Stimulated activated CD8-positive, alpha-beta memory T cell treated with anti-CD3 and anti-CD28 coated beads, Interleukin-7, amount 100 ng/mL, for 1 hour (primary cell): ENCODE results near the gene C1orf115.
"Not testable (repeated sequence)": the region's sequence is repeated elsewhere in the genome, so short reads cannot be mapped to it uniquely, and the experiment has no call there.

ENCODE experiments used
- DNase-seq, 2 donors: peaks; one replicate each; pipeline ENCODE4 v3.0.0-alpha.2; 2020; ENCODE audit warnings: low read depth in 2 of 2

C1orf115 gene

DNA sequence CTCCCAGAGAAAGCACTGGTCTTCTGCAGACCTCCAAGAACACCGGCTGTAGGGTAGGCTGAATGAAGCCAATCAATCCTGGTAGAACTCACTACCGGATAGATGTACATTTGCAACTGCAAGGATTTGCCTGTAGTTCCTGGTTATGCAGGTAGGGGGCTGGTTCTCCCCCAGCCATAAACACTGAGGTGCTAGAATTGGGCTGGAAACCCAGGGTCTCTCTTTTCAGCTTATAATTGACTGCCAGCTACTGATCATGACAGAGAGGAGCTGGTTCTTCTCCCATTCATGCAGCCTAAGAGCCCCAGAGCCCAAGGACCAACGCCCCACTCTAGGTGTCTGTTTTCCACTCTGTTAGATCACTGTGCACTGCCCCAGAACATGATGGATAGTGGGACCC, 36.5 kb downstream of the C1orf115 start:
- no peak for DNase-seq

- DNase-seq: no peak
These were observed 37.4 kb downstream of the C1orf115 start for GRCh38 chr1:220727519-220727918.

DNA sequence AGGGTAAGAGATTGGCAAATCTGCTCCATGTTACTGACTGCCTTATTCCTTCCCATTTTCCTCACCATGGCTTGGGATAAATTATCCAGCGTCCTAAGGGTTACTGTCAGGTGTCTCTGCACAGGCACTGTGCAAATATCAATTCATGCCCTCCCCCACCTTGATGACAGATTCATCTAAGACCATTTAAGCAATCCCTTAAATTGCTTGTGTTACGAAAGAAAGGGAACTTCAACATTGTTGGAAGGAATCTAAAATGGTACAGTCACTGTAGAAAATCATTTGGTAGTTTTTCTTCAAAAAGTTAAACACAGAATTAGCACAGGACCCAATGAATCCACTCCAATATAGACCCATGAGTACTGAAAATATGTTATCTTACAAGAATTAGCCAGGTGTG, 40.3 kb downstream of the C1orf115 start:
- no peak for DNase-seq

DNA sequence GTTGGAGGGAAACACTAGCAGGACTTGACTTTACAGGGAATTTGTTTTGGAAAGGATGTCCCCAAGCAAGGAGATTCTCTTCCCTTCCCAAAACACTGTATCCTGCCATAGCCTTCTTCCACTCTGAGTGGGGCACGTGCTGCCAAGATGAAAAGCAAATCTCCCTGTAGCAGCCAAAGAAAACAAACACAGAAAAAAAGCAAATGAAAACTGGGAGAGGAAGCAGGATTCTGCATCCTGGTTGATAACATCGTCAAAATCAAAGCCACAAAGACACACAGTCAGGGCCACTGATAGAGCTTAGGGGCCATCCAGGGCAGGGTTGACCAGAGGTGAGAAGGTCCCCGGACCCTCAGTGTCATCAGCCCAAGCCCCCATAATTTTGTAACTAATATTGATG, 42.0 kb downstream of the C1orf115 start:
- no peak for DNase-seq

DNA sequence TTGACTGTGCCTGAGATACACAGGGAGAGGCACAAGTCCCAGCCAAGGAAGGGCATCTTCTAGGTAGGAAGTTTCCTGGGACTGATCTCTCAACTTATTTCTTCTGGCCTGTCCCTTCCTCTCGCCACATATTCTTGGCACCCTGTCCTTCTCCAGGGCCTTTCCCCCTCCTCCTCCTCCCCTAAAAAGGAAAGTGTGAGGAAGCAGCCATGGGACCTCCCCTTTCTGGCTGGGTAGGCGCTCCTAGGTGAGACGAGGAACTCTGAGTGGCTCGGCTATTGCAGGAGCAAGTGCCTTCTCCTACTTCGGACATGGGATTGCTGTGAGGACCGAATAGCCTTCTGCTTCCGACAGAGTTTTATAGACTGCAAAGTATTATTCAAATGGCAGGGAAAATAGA, 42.5 kb downstream of the C1orf115 start:
- DNase-seq: no peak

GRCh38 chr1:220733086-220733601, 43.0 kb downstream of the C1orf115 start:
- DNase-seq: peak; percentile 50 to 59

- DNase-seq: no peak
These were observed 44.6 kb downstream of the C1orf115 start for GRCh38 chr1:220734571-220735326.

DNA sequence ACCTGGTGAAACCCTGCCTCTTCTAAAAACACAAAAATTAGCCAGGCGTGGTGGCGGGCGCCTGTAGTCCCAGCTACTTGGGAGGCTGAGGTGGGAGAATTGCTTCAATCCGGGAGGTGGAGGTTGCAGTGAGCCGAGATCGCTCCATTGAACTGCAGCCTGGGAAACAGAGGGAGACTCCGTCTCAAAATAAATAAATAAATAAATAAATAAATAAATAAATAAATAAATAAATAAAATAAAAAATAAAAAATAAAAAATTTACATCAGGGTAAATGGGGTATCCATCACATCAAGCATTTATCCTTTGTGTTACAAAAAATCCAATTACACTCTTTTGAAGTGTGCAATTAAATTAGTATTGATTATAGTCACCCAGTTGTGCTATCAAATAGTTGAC, 46.1 kb downstream of the C1orf115 start:
- DNase-seq: not testable (repeated sequence)

DNA sequence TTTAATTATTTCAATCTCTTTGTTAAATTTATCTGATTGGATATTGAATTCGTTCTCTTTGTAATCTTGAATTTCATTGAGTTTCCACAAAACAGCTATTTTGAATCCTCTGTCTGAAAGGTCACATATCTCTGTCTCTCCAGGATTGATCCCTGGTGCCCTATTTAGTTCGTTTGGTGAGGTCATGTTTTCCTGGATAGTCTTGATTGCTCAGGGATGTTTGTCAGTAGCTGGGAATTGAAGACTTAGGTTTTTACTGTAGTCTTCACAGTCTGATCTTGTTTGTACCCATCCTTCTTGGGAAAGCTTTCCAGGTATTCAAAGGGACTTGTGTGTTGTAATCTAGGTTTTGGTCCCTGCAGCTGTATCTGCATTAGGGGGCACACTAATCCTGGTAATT, 51.2 kb downstream of the C1orf115 start:
- no peak for DNase-seq

DNA sequence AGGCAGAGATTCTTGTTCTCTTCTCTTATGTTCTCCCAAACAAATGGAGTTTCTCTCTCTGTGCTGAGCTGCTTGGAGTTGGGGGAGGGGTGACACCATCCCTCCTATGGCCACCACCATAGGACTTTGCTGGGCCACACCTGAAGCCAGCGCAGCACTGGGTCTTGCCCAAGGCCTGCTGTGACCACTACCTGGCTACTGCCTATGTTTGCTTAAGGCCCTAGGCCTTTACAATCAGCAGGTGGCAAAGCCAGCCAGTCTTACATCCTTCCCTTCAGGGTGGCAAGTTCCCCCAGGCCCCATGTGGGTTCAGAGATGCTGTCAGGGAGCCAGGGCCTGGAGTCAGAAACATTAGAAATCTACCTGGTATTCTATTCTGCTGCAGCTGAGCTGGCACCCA, 51.7 kb downstream of the C1orf115 start:
- DNase-seq: no peak

DNA sequence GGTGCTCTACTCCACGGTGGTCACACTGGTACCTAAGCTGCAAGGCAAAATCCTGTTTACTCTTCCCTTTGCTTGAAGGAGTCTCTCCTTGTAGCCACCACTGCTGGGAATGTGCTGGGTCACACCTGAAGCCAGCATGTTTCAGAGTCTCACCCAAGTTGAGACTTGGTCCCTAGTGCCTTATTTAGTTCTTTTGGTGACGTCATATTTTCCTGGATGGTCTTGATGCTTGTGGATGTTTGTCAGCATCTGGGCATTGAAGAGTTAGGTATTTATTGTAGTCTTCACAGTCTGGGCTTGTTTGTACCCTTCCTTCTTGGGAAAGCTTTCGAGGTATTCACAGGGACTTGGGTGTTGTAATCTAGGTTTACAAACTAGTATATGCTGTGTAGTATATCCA, 52.4 kb downstream of the C1orf115 start:
- DNase-seq: no peak

- no peak for DNase-seq
These were observed 56.7 kb downstream of the C1orf115 start for GRCh38 chr1:220746851-220747250.

GRCh38 chr1:220747437-220748088, 57.4 kb downstream of the C1orf115 start:
- no peak for DNase-seq

DNA sequence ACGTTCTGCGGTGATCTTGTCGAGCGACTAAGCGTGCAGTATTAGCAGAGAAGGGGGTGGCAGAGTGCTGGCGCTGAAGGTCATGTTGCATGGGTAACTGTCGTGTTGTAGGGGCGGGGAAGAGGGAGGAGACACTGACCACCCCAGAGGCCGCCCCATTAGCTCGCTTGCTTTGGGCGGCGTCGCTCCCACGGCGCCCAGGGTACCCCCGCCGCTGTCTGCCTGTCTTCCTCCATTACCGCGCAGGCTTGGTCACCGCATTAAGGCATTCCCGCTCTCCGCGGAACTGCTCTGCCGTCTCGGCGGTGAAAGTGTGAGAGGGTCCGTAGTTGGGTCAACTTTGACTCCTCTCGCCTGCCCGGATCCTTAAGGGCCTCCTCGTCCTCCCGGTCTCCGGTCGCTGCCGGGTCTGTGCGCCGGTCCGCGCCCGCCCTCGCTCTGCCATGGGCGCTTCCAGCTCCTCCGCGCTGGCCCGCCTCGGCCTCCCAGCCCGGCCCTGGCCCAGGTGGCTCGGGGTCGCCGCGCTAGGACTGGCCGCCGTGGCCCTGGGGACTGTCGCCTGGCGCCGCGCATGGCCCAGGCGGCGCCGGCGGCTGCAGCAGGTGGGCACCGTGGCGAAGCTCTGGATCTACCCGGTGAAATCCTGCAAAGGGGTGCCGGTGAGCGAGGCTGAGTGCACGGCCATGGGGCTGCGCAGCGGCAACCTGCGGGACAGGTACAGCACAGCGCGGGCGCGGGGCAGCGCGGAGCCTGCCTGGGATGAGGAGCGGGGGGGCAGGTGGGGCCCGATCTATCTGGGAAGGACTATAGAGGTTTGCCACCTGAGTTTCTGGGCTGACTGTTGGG, 58.1 kb downstream of the C1orf115 start, which contains the start of gene MTARC2:
Gene MTARC2, plus strand, starts transcription at position 234 of the 846 bp plus-strand sequence. Its CDS starts 210 bp downstream, at position 444.
- DNase-seq: no peak
